Measurements from ENCODE around the gene MIAT. TPM values are rescaled to one million over a fixed set of nuclear protein-coding genes. Genes with fewer than 3 reads are reported as not detected.

The MIAT gene
- polyA plus RNA-seq, 10 donors: 0.16 to 2.1 (median 0.44) TPM

DNA sequence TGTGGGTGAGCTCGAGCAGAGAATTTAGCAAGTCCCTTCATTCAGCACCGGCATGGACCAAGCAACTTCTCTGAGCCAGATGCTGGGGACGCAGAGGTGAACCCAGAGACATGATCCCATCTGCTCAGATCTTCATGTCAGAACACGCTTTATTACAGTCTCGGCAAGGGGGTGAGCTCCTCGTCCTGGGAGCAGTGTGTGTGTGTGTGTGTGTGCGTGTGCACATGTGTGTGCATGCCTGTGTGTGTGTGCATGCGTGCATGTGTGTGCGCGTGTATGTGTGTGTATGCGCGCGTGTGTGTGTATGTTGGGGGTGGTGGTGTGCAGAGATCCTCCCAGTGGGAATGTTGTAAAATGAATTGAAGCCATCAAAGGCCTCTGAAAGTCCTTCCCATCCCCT is 9.8 kb downstream of the MIAT start:
- DNase-seq: no peak

DNA sequence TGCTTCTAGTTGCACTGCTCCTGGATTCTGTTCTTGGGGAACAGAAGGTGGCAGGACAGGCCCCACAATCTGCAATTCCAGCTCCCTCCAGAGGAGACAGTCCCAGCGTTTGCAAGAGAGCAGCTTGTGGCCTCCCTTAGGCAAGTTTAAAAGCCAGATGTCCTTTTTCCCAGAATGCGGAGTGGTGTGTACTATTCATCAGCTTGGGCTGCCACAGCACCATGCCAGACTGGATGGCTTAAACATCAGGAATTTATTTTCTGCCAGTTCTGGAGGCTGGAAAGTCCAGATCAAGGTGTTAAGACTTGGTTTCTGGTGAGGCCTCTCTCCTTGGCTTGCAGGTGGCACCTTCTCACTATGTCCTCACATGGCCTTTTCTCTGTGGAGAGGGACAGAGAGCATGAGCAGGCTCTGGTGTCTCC is 11.7 kb downstream of the MIAT start:
- no peak for DNase-seq

DNA sequence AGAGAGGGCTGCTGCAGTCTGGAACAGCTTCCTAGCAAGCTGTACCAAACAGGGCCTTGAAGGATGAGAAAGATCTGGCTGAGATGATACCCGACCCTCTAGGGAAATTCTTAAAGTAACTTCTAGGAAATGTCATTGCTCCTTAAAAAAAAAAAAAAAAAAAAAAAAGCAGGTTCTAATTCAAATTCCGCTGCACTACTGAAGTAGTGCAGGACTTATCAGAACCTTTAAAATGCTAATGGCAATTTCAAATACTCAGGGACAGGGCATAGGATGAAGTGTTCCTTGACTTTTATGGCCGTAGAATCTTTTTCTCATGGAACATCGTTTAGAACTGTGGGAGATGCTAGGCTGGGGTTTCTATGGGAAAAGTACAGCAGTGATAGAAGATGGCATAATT is 13.1 kb downstream of the MIAT start:
- no peak for DNase-seq

DNA sequence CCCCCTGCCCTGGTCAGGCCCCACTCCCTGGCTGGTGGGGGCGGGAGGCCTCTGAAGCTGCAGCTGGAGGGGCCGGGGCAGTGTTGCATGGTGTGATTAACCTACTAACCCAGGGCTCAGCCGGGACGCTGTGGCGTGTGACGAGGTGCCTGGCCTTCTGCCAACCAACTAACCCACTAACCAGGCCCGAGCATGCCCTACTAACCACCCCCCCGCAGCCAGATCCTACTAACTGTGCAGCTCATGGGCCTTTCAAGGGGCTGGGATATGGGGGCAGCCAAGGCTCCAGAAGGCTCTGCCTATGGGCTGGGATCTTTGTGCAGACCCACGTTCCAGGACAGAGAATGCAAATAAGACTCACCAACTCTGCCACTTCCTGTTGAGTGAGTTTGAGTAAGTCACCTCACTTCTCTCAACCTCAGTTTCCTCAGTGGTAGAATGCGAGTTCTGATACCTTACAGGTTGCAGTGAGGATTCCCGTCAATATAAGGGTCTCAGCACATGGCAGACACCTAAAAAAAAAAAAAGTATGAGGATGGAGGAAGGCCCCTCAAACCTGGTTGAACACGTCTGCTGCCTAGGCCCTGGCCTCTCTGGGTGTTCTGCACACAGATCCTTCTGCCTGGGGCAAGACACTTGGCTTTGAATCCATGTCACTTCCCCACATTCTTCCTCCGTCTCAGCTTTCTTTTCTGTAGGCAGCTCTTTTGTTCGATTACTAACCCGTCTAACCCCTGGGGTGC is 14.1 kb downstream of the MIAT start:
- DNase-seq: no peak

DNA sequence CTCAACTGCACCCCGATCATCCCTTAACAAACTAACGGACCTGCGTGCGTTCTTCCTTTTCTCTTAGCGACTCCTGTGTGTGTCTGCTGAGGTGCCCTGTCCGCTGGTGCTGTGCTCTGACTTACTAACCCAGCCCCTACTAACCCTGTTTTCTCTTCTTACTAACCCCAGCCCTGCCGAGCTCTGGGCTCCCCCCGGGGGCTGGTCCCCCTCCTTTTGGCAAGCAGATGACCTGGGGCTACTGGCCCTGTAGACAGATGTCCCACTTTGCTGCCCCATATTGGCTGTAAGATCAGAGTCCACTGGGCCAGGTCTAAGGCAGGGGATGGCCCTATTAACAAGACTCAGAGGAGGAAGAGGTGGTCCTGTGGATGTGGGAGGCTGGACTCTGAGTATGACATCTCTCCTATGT is 14.7 kb downstream of the MIAT start:
- peak in 1 of 3 donors; percentile 36 for DNase-seq

DNA sequence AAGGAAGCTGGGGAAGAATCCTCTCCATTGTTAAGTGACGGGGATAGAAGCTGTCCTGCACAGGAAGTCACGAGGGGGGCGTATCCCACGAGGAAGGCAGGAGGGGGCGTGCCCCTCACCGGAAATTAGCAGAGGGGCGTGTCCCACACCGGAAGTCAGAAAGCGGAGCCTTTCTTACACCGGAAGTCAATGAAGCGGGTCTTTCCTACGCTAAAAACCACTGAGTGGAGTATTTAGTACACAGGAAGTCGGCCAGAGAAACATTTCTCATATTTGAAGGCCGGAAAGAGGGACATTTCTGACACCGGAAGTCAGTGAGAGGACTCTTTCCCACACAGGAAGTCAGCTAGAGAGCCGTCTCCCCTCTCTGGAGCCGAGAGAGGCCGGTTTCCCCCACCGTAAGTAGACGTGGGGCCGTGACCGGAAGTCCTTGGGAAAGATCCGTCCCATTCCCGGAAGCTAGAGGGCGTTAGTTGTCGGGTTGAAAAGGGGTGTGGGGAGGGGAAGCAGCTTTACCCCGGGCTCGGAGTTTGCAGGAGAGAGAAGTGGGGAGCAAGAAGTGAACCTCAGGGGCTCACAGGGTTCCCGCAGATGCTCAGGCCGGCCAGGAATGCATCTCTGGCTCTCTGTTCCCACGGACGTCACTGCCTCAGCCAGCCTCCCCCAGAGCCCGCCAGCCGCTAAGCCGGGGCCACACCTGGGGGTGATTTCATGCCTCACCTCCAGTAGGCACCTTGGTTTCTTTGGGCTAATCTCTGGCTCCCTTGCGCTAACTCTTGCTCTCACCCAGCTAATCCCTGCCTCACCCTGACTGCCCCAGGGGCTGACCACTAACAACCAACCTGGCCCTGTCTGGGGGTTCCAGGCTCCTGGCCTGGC is 15.4 kb downstream of the MIAT start:
- peak; percentile 95 to 97 (median 96) for DNase-seq

DNA sequence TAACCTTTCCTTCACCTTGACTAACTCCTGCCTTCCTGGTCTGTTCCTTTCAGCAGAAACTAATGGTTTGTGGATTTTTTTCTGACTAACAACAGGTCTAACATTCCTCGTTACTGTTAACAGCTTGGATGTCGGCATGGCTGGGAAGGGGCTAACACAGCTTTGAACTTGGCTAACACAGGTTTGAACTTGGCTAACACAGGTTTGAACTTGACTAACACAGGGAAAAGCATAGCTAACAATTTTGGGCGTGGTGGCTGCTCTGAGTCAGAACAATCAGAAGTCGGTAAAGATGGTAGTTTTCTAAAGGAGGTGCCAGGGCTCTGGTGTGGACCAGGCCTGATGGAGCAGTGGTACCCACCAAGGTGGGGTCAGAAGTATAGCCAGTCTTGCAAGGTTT is 16.1 kb downstream of the MIAT start:
- no peak for DNase-seq

DNA sequence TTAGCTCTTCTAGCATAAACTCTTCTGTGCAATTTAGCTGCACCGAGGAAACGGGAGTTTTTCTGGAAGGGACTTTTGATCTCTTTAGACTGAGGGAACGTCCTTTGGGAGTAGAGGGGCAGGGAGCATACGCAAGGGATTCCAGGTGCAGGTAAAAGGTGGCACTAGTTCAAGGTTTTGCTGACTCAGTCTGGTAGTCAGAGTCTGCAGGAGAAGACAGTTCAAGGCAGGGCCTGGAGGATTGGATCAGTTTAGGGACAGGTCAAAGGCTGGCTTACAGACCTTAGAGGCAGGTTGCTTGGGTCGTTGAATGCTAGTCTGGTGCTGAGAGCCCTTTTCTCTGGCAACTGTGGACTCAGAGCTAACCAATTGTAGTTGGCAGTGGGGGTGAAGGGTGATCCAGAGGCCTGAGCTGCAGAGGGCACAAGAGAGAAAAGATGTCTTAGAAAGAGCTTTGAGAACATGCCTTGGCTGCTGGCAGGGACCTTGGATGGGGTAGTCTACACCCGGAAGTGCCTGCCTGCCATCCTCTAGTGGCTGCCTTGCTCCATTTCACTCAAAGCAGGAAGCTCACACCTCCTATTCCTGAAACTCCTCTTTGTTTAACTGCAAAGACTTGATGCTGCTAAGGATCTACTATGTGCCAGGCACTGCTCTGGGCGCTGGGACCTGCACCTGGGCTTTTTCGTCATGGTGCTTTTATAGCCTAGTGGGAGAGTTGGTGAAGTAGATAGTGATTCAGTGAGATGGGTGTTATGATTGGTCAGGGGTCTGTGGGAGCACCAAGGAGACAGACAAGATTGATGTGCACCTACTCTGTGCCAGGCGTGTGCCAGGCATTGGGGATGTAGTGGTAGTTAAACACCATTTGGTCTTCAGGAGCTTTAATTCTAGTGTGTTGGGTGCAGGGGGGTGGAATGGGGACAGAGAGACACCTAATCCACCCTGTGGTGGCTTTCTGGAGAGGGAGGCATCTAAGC is 17.1 kb downstream of the MIAT start:
- DNase-seq: no peak

DNA sequence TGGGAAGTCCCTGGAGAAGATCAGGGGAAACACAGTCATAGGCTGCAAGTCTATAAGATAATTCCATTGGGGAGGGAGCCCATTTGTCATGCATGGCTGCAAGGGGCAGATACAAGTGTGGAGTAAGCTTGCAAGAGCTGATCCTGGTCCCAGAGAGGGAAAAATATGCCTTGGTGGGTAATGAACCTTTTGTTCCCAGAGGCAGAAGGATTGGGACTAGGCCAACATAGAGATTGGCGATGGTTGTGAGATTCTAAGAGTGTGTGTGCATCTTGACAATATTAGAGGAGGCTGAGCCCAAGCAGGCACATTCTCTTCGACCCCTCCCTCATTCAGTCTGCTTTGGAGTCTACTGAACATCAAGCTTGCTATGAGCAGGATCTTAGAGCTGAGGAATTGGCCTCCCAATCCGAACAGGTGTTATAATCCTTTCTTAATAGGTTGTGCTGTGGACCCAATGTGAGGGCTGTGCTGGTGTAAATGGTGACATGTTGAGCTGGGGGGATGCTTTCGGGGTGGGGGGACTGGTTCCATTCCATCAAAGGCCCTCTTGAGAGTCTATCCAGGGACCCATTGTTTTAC is 18.4 kb downstream of the MIAT start:
- no peak for DNase-seq

DNA sequence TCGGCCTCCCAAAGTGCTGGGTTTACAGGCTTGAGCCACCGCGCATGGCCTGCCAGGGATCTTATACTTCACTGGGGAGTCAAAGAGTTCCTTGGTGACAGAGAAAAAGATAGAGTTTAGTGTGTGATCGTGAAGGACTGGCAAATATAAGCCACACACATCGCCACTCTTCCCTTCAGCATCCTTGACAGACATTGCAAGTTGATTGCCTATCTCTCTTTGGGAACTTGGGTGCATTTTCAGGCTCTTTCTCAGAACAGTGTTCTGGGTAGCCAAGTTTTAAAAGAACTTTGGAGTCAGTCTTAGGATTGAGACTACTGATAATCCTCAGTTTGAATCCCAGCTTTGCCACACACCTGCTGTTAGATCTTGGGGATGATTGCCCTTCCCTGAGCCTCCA is 19.8 kb downstream of the MIAT start:
- DNase-seq: no peak

DNA sequence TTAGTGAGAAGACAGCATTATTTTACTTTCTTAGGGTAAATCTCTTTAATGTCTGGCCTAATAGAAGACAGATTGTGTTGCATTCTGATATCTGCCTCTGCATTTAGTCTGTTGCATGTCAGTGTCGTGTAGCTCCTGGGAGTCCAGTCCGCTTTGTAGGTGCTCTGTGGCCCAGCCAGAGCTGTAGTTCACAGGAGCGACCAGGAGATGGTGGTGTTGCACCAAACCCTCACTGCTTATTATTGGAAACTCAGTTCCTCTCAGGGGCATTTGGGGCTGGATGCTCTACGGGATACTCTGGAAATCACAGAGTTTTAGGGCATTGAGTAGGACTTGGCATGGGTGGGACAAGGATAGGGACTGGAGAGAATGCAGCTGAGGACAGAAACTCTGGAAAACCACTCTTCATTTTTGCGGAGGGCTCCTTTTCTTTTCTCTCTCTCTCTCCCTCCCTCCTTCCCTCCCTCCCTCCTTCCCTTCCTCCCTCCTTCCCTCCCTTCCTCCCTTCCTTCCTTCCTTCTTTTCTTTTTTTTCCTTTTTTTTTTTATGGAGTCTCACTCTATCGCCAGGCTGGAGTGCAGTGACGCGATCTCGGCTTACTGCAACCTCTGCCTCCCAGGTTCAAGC is 21.7 kb downstream of the MIAT start:
- peak; percentile 74 to 85 (median 79) for DNase-seq

DNA sequence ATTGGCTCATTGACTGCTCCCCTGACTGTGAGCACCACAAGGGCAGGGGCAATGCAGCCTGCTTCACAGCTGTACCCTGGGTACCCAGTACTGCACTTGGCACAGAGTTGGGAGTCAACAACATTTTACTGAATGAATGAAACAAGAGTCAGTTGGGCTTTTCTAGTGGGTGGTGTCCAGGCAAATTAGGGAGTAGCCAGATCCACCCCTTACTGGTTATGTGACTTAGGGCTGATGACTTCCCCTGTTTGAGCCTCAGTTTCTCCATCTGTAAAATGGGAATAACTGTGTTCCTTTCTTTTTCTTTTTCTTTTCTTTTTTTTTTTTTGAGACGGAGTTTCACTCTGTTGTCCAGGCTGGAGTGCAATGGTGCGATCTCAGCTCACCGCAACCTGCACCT is 23.1 kb downstream of the MIAT start:
- no peak for DNase-seq

DNA sequence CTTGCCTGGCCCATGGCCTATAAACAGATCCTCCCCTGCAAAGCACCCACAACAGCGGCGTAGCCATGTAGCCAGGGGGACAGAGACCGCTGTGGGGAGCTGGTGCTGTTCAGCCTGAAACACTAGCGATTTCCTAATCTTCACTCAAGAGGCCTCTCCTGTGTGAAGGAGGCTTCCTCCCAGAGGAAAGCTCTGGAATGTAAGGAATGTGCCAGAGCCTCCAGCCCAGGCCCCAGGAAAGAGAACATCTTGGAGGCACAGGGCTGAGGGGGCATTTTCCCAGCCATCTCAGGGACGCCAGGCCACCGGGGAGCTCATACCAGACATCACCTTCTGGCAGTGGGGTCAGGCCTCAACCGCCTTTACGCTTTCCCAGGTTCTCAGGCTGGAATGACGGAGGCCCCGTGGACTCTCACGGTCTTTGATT is 24.0 kb downstream of the MIAT start:
- peak in 1 of 3 donors; percentile 73 for DNase-seq

DNA sequence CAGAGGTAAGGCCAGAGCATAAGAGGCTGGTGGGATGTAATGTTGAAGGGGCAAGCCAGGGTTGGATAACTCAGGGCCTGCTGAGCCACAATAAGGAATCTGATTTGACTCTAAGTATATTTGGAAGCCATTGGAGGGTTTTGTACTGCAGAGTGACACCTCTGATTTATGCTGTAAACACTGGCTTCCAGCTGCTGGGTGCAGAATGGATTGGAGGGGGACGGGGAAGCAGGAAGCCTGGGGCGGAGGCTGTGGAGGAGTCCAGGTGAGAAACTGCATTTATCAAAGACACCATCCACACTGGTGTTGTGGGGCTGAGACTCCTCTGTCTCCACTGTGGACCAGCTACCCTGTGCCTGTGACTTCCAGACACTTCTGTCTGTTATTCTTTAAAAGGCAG is 26.8 kb downstream of the MIAT start:
- no peak for DNase-seq

DNA sequence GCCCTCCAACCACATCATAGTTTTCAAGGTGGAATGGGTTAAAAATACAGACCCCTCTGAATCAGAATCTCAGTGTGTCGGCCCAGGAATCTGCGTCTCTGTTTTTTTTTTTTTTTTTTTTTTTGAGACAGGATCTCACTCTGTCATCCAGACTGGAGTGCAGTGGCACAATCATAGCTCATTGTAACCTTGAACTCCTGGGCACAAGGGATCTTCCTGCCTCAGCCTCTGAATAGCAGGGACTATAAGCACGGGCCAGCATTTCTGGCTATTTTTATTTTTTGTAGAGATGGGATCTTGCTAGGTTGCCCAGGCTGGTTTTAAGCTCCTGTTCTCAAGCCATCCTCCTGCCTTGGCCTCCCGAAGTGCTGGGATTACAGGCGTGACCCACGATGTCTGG is 28.2 kb downstream of the MIAT start:
- no peak for DNase-seq

DNA sequence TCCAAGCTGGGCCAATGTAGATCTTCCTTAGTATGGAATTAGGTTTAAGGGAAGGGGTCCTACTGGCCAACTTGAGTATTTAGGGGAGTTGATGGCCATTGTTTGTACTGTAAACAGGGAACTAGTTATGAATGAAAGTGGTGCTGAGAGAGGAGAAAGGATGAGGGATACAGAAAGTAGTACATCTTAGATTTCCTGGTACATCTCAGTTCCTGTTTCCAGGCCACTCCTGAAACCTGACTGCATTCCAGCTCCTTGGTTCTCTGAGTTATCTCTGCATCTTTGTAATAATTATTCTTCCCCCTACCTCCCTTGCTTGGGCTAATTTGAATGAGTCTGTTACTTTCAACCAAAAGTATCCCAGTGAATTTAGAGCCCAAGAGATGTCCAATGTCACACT is 30.1 kb downstream of the MIAT start:
- no peak for DNase-seq

DNA sequence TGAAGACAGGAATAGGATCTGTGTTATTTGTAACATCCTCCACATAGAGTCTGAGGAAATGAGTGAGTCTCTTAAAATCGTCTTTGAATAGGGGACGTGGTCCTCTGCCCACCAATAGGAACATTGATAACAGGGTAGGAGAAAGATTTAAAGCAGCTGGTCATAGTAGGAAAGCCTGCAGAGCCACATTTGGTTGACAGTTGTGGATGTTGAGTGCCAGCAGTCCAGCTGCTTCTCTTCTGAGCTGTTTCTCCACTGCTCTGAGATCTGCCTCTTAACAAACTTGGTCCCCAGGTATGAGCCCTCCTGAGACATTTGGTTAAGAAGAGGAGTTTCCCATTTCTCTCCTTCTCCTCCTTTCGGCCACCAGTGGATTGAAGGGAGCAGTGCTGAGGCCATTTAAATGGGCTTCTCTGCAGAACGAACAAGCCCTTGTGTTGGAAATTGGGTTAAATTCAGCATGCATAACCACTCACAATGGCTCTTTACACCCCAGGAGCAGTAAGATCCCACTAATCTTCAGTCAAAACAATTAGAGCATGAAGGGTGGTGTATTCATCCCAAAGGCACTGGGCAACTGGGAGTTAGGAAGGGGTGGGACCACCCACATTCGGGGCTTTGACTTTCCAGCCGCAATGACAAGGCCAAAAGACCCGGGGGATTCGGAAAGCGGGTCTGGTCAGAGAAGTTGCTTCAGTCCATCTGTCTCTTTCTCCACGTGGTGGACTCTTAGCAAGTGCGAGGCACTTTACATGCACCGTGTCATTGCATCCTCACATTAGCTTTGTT is 32.3 kb downstream of the MIAT start:
- no peak for DNase-seq

DNA sequence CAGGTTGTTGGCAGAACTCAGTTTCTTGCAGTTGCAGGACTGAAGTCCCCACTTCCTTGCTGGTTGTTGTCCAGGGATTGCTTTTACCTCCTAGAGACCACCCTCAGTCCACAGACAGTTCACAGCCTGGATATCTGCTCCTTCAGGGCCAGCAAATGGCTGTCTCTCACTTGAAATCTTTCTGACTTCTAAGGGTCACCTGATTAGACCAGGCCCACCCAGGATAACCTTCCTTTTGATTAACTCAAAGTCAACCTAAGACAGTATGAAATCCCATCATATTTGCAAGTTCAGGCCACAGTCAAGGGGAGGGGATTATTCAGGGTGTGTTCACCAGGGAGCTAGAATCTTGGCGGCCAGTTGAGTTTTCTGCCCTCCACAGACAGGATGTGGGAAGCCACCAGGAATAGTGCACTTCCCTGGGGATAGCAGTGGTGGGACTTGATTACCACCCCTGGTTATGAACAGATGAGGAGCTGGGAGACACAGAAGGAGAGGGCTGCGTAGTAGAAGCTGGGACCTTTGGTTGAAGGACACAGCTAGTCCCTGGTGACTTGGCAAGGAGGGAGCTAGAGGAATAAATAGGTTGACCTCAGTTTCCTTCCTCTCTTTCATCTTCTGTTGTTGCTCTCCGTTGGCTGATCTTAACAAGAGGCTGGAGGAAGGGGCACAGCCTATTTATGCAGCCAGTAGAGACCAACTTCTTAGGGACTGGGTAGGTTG is 33.4 kb downstream of the MIAT start:
- DNase-seq: no peak

DNA sequence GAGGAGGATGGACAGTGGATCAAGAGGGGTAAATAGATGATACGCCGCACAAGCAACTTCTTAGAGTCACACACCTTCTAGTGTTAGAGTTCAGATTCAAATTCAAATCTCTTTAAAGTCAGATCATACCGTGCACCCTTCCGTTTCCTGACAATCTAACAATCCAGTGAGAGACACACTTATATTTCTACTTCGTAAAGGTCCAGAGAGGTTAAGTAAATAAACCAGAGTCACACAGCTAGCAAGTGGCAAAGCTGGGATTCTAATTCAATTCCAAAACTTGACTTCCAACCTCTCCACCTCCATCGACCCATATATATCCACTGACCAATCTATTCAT is 34.0 kb downstream of the MIAT start:
- no peak for DNase-seq

DNA sequence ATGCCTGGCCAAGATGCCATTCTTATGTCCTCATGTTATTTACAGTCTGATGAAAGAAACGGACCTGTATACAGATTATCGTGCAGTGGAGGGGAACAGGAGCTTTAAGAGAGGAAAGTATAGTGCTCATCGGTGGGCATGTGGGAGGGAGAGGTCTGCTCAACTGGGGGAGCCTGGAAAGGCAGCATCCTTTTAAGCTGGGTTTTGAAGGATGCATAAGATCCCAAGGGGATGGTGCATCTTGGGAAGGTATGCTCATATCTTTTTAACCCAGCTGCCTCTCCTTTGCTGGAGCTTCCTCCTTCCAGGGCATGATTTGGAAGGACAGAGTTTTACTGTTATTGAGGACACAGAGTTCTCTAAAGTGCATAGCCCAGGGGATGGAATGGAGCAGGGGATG is 34.8 kb downstream of the MIAT start:
- DNase-seq: no peak
